ELR (cell line): ENCODE measurements around the gene C5AR2.
"Not testable (repeated sequence)": the region's sequence is repeated elsewhere in the genome, so short reads cannot be mapped to it uniquely, and the experiment has no call there.

Experiments used
- DNase-seq: peaks from one replicate; pipeline ENCODE4 v3.0.0-alpha.2; 2015; ENCODE audit warnings: low read depth

The C5AR2 gene

DNA sequence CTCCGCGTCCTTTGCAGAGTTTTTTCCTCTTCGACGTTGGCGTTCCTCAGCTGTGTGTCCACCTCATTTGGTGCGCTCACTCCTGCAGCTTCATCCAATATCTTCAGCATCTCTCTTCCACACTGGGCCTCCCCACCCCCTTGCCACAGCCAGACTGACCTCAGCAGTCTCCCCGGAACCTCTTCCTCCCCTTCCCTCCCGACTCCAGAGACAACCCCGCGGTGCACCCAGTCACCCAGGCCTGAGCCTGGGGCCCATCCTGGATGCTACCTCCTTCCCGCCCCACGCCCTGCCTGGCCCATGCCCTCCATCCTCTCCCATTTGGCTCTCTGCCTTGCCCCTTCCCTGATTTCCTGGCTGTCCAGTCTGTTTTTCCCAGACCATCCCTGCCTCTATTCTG lies 8.1 kb upstream of the C5AR2 start:
- no peak for DNase-seq

GRCh38 chr19:47324502-47324901 lies 7.5 kb upstream of the C5AR2 start:
- DNase-seq = peak; percentile 56

DNA sequence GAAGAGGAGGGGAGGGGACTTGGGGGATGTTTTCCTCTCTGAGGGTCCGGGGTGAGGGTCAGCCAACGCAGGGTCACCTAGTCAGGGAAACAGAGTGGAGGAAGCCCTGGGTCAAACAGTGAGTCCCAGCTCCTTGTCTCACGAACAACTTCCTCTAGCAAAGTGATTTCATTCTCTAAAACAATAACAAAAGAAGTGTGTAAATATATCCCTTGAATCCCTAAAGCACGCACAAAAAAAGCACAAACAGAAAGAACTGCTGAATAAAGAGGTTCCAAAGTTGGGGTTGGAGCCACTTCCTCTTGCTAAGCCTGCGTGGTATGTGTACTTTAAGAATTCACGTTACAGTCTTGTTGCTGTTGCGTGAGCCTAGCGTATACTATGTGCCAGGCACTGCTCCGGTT lies 1.5 kb upstream of the C5AR2 start:
- DNase-seq = no peak

- no peak for DNase-seq
Observed at GRCh38 chr19:47331490-47331889, 485 bp upstream of the C5AR2 start.

GRCh38 chr19:47336765-47337718 lies 5.1 kb downstream of the C5AR2 start:
- DNase-seq = not testable (repeated sequence)

- no peak for DNase-seq
Observed at GRCh38 chr19:47339196-47339880, 7.4 kb downstream of the C5AR2 start.

DNA sequence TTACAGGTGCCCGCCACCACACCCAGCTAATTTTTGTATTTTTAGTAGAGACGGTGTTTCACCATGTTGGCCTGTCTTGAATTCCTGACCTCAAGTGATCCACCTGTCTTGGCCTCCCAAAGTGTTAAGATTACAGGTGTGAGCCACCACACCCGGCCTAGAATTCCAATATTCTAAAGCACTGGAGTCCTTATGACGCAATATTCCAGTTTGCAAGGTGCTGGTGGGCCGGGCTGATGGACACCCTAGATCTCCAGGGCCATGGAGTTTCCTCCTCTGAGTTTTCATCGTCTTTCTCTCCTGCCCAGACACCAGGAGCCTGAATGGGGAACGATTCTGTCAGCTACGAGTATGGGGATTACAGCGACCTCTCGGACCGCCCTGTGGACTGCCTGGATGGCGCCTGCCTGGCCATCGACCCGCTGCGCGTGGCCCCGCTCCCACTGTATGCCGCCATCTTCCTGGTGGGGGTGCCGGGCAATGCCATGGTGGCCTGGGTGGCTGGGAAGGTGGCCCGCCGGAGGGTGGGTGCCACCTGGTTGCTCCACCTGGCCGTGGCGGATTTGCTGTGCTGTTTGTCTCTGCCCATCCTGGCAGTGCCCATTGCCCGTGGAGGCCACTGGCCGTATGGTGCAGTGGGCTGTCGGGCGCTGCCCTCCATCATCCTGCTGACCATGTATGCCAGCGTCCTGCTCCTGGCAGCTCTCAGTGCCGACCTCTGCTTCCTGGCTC lies 8.7 kb downstream of the C5AR2 start:
- no peak for DNase-seq

- DNase-seq = no peak
Observed at GRCh38 chr19:47341734-47342133, 9.8 kb downstream of the C5AR2 start.

- DNase-seq = no peak
Observed at GRCh38 chr19:47343194-47343802, 11.3 kb downstream of the C5AR2 start.

GRCh38 chr19:47344425-47344824 lies 12.4 kb downstream of the C5AR2 start:
- DNase-seq = no peak

GRCh38 chr19:47346024-47346423 lies 14.0 kb downstream of the C5AR2 start:
- not testable (repeated sequence) for DNase-seq

DNA sequence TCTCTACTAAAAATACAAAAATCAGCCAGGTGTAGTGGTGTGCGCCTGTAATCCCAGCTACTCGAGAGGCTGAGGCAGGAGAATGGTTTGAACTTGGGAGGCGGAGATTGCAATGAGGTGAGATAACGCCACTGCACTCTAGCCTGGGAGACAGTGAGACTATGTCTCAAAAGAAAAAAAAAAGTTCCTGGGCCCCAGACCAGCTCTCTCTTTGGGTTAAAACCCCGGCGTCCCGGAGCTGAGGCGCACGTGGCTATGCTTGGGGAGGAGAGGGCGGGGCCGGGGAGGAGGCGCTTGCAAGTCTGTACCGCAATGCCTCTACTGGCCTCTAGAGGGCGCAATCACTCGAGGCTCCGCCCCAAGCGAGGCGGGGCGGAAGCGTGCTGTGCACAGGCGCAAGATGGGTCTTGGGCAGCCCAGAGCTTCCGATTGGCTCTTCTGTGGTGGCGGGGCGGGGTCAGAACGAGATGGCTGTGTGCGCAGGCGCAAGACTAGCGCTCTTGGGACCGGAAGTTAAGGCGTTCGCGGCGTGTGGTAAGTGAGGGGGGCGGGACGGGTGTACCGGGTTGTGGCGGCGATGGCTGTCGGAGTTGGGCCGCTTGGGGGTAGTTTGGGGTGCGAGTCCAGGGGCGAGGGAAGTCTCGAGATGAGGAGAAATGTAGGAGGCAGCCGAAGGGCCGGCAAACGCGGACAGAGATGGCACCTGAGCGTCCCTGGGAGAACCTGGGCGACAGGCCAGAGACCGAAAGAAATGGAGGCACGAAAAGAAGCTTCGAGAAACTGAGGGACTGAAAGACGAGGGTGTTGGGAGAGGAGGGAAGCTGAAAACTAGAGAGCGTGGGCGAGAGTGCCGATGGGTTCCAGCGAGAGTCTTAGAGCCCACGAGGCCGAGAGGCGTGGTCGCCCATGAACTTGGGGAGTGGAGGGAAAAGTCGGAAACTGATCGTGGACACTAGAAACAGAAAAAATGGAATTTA lies 17.1 kb downstream of the C5AR2 start, which contains the start of gene DHX34:
DHX34 (plus strand) TSS at position 497 of the 977 bp plus-strand sequence. CDS start 3,716 bp downstream, outside the sequence.
- peak; percentile 98 for DNase-seq

DNA sequence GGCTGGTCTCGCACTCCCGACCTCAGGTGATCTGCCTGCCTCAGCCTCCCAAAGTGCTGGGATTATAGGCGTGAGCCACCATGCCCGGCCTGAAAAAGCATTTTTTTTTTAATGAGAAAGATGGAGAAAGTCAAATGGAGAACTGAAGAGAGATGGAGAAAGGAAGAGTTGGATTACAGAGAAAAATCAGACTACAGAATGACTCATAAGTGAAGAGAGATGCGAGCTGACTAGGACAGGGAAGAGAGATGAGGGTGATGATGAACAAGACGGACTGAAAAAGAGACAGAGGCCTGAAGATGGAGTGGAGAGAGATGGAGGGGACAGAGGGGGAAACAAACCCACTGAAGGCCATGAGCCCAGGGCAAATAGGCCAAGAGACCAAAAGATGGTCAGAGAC lies 18.7 kb downstream of the C5AR2 start:
- peak; percentile 40 for DNase-seq

DNA sequence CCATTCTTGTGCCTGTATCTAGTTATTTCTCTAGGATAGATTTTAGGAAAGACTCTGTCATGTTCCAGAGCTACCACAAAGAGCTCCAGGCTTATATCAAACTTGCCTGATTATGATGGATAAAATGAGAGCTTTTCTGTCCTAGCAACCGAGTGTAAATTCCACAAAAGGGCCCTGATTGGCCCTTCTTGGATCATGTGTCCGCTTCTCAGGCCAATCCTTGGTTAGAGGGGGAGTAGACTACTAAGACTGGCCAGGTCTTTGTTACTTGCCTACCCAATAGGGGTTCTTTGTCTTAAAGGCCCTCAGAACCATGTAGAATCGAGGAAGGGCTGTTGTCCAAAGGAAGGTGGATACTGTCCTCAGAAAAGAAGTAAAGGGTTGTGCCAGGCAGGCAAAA lies 19.6 kb downstream of the C5AR2 start:
- DNase-seq = peak; percentile 56

DNA sequence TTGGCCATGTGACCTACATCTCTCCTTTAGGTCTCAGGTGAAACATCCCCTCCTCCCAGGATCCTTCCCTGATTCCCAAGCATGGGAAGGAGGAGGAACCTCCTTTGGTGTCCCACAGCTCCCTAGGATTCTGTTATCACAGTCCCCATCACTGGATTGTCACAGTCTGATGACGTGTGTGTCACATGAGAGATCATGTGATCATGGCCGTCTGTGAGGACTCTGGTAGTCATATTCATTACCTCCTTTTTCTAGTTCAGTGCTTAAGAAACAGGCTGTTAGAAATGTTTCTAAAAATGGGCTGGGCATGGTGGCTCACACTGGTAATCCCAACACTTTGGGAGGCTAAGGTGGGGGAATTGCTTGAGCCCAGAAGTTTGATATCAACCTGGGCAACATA lies 20.1 kb downstream of the C5AR2 start:
- no peak for DNase-seq

GRCh38 chr19:47353307-47353712 lies 21.3 kb downstream of the C5AR2 start:
- no peak for DNase-seq

DNA sequence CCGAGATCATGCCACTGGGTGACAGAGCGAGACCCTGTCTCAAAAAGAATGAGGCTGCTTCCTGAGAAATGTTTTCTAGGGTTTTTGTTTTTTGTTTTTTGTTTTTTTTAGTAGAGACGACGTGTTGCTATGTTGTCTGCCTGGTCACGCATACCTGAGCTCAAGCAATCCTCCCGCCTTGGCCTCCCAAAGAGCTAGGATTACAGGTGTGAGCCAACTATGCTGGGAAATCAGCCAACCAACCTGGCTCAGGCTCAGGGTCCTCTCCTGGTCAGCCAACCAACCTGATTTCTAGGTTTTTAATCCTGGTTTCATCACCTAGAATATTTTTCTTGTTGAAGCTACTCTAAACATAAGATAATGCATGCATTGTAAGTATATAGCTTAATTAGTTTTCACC lies 24.9 kb downstream of the C5AR2 start:
- DNase-seq = no peak

GRCh38 chr19:47357788-47358680 lies 26.1 kb downstream of the C5AR2 start:
- peak; percentile 16 for DNase-seq

DNA sequence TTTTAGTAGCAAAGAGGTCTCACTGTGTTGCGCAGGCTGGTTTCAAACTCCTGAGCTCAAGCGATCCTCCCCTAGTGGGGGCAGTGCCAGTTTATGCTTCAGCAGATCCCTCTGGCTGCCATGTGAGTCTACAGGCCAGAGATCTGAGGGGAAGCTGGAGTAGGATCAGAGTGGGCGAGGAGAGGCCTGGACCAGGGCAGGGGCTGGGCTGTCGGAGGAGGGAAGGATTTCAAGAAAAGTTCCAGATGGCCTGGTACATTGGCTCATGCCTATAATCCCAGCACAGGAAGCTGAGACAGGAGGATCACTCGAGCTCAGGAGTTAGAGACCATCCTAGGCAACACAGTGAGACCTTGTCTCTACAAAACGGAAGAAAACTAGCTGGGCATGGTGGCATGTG lies 27.0 kb downstream of the C5AR2 start:
- no peak for DNase-seq

- DNase-seq = no peak
Observed at GRCh38 chr19:47362321-47362720, 30.3 kb downstream of the C5AR2 start.
